RCC 7860 (cell line): ENCODE measurements around the gene LAMA2.
"Not testable (repeated sequence)": the region's sequence is repeated elsewhere in the genome, so short reads cannot be mapped to it uniquely, and the experiment has no call there.

Source experiments
- DNase-seq: peaks from one replicate; pipeline ENCODE4 v3.0.0-alpha.2; 2015; ENCODE audit warnings: low spot score
- FAIRE-seq: peaks from 2 replicates; lab custom pipeline; 2012; peaks lifted over from hg19 to GRCh38; lab: Jason Lieb, UNC

The LAMA2 gene

DNA sequence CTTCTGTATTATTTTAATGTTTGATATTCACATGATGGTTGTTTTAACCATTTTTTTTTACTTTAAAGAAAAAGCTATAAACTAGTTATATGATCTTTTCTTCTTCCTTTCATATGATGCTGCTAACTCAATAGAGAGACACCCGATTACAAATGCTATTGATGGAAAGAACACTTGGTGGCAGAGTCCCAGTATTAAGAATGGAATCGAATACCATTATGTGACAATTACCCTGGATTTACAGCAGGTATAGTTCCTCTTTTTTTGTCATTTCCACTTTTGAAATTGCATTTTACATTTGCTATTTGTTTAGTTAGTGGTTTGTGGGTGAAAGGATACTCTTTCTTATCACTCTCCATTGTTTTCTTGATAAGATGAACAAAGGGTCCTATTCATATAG lies 176.7 kb downstream of the LAMA2 start:
- no peak for DNase-seq
- no peak for FAIRE-seq

DNA sequence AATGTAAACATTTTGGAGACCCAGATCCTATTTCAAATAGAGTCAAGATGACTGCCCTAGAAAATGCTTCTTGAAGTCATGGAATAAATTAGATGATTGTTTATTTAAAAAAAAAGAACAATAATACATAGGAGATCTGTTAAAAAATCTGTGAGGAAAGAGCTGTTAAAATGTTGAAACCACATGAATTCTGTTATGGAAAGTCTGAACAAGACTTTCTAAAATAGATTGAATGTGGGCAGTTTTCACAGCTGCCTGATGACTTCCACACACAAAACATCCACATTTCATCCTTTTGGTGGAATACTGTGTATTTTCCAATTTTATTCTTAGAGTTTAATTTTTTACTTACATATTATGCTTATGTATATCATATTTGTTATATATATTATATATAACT lies 186.1 kb downstream of the LAMA2 start:
- FAIRE-seq, result no peak

DNA sequence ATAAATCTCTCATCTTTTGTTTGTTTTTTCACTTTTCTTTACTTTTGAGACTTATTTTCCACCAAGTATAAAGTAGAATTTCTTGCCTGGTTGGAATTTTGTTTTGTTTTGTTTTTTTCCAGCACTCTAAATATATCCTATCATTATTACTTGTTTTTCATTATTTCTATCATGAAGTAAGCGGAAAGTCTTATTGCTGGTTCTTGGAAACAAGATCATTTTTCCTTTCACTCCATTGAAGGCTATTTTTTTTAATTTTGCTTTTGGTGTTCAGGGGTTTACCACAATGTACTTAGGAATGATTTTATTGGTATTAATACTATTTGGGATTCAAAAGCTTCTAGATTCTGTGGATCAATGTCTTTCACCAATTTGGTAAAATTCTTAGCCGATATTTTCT lies 190.1 kb downstream of the LAMA2 start:
- DNase-seq (no peak), FAIRE-seq (no peak)

More for the DNA sequence above, 186.1 kb downstream of the LAMA2 start:
- DNase-seq, result no peak

DNA sequence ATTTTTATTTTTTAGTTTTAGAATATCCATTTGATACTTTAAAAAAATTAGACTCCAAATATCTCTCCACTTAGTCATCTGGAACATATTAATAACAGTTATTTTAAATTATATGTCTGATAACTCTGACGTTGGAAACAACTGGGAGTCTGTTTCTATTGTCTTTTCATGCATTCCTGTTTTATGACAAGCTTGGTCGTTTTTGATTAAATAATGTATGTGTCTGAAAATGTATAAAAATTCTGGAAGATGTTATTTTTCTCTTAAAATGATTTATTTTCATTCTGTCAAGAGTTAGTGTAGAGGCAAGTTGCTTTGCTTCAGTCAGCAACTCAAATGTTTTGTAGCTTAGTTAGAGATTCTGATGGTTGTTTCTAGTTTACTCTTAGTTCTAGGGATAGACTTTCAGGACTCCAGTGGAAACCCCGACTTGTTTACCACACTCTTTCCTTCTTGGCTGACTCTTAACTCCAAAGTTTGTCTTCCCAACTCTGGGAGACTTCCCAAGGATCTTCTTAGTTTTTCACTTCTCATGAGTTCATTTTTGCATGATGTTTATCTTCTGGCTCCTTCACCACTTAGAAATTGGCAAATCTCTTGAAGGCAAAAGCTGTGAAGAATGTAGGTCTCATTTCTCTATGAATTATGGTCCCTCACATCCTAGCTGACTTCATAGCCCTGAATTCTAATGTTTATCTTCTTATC lies 190.9 kb downstream of the LAMA2 start:
- DNase-seq (no peak), FAIRE-seq (no peak)

DNA sequence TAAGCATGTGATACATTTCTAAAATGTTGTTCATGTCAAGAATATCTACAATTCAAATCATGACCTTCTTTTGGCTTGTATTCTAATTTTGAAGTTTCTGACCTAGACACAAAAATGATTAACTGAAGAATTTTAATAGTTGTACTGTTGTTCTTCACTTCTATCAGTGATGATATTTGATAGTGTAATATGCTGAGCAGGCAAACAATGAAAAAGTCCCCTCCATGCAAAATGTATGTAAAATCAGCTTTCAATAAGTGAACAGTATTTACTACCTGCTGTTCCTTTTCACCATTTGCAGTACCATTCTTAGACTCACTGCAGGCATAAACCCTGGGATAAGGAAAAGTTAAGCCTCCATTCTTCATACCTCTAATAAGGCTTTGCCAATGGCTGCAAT lies 201.5 kb downstream of the LAMA2 start:
- no peak for FAIRE-seq
- no peak for DNase-seq

DNA sequence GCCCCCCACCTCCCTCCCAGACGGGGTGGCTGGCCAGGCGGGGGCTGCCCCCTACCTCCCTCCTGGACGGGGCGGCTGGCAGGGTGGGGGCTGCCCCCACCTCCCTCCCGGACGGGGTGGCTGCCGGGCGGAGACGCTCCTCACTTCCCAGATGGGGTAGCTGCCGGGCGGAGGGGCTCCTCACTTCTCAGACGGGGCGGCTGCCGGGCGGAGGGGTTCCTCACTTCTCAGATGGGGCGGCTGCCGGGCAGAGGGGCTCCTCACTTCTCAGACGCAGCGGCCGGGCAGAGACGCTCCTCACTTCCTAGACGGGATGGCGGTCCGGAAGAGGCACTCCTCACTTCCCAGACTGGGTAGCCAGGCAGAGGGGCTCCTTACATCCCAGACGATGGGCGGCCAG lies 205.5 kb downstream of the LAMA2 start:
- FAIRE-seq, DNase-seq: not testable (repeated sequence)

DNA sequence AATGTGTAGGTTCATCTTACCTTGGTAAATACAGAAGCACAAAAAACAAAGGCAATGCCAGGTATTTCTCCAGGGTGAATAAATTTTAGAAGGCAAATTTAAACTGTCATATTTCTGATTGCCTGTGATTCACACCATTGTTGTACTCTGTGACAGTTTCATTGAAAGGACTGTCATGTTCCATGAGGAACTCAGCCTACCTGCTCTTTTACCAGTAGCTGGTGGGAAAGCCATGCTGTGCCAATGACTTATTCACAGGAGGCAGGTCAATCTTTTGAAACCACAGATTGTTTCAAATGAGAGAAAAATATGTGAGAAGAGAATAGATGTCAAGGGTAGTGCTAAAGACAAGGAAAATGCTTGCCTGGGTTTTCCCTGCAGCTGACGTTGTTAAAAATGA lies 206.4 kb downstream of the LAMA2 start:
- no peak for FAIRE-seq
- DNase-seq, result no peak

DNA sequence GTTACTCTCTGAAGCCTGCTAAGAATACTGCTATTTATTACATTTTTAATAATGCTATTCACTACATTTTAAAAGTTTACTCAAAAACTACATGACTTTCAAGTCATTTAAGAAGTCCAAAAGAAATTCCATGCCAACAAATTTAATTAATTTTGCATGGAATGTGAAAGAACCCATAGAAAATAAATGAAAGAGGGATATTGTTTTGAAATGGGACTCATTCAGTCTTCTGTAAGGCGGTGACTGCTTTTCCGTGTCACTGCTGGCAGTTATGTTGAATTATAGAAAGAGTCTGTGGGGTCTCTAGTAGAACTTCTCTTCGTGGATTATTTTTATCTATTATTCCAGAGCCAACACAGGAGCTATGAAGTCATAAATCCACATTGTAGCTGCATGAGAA lies 211.2 kb downstream of the LAMA2 start:
- DNase-seq (no peak), FAIRE-seq (no peak)

DNA sequence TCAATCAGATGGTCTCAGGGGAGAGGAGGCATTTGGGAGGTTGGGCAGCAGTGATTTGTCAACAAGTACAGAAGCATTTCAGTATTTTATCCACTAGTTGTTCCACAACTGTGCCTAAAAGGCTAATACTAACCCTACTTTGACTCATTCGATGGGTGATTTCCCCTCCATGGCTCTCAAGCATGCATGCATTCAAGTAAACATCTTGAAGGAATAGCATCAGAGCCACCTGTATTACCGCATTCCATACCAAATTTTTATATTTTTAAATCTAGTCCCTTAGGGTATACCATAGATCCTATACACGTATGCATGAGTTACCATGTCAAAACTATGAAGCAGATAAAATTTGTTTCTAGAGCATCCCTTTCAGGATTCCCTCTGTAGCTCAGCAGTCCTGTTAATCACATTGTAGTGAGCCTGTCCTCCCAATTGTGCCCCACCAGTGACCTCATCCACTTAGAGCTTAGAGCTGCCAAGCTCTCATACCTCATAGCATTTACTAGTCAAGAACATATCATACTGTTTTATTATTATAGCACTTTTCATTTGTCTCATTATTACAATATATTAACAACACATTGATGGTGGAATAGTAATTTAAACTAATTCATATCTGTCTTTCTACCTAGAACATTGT lies 213.8 kb downstream of the LAMA2 start:
- DNase-seq, result no peak
- FAIRE-seq, result no peak

DNA sequence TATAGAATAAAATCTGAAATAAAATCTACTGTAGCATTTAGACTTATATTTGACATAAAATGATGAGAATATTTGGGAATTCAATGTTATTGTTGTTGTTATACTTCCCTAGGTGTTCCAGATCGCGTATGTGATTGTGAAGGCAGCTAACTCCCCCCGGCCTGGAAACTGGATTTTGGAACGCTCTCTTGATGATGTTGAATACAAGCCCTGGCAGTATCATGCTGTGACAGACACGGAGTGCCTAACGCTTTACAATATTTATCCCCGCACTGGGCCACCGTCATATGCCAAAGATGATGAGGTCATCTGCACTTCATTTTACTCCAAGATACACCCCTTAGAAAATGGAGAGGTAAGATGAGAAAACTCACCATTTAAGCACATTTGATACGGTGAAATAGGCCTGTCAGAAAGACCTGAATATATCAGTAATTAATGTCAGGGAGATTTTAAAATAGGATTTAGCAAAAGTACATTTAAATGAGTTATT lies 215.2 kb downstream of the LAMA2 start:
- FAIRE-seq (no peak), DNase-seq (no peak)

DNA sequence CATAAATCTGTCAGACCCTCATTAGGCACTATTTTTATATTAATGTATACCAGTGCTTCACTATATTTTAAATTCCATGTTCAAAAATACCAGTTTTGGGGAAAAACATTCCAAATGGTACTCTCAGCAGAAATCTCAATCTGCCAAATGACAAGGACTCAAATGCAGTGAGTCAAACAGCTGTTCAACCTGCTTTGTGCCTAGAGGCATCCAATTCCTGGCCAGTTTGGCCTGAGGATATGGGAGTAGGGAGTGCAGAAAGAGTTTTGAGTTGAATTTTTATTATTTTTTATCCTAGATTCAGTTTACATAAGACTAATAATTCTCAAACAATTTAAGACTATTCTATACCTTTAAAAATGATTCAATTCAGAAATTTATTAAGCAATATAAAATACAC lies 216.8 kb downstream of the LAMA2 start:
- DNase-seq (no peak), FAIRE-seq (no peak)

DNA sequence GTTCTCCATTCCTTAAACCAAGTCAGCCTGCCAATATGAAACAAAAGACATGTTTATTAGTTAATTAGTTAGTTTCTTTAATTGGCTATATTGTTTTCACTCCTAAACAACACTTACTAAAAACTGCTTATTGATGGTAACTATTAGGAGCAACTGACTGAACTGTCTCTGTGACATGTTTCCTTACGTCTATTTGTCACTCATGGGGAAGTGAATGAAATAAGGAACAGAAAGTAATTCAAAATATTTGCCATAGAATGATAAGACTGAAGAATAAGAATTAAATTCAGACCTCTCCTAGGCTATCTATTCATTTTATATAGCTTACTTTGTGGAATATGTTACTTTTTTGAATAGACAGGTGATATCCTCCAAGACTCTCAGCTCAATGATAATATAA lies 217.2 kb downstream of the LAMA2 start:
- FAIRE-seq, result no peak
- DNase-seq, result no peak

DNA sequence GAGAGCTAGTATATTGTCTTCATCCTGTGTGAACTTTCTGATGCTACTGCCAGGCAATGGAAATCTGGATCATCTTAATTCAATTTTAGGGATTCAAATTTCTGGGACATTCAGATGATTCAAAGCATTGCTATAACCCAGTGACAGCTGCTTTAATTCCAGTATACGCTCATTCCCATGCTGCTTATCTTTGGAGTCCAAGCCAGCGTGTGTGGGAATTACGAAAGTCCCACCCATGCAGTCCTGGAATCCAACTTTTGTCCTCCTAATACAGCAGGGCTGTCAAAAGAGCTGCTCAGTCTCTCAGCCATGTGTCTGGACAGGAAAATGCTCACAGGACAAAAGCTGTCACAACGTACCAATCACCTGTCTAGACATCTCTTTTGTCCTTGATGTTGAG lies 219.8 kb downstream of the LAMA2 start:
- no peak for FAIRE-seq
- no peak for DNase-seq

DNA sequence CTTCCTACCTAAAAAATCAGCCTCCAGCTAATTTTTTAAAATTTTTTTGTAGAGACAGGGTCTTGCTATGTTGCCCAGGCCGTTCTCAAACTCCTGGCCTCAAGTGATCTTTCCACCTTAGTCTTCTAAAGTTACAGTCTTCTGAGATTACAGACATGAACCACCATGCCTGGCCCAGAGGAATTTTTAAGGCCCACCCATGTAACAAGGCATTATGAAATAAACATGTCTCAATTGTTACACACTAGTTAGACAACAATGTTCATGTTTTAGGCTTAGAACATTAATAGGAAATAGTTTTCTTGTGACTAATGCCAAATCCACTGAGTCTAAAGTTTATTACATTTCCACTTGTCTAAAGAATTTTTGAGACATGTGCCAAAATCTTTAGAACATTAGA lies 221.2 kb downstream of the LAMA2 start:
- DNase-seq (no peak), FAIRE-seq (no peak)

DNA sequence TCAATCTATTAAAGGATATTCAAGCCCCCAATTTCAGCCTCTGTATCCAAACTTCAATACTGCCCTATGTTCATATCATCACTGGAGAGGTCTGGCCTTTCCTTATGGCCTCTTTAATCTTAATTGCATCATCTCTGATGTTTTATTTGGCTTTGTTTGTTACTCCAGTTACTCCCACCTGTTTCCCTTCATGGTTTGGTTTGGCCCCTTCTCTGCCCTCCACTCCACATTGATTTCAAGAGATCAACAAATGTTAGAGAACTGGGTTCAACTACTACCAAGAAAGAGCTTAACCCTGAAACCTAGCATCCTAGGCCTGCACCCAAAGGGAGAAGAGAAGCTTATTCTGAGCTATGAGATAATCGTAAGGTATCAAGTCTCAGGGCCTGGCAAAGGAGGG lies 221.6 kb downstream of the LAMA2 start:
- no peak for DNase-seq
- FAIRE-seq, result no peak

DNA sequence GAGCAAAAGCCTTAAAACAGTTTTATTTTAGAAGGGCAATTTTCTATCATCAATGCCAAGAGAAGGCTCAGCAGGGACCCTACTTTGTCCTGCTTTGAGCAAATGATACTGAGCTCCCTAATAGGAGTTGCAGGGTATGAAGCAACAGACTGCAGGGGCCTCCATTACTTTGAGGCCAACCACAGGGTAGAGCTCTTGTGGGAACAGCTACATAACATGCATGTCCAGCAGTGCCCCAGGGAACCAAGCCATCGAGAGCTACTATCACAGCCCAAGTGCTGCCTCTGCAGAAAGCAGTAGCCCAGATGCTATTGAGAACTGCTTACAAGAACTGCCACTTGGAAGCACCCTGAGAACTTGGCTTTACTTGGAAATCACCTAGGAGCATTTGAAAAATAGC lies 222.1 kb downstream of the LAMA2 start:
- DNase-seq, result no peak
- FAIRE-seq, result no peak

DNA sequence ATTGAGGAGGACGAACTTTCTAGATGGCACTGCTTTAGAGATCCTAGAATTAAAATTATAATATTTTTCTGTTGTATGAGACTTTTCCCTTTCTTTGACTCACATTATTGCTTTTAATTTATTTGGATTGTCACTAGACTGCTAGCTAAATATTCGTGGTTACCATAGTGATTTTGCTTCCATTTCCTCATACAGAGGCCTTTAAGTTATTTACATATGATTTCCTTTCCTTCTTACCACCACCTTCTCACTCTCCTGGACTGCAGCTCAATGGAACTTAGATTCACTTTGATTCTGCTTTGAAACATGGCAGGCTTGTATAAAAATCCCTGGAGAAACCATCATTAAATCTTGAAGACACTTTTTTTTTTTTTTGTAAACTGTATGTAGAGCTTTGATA lies 222.9 kb downstream of the LAMA2 start:
- DNase-seq, result no peak
- FAIRE-seq, result no peak

DNA sequence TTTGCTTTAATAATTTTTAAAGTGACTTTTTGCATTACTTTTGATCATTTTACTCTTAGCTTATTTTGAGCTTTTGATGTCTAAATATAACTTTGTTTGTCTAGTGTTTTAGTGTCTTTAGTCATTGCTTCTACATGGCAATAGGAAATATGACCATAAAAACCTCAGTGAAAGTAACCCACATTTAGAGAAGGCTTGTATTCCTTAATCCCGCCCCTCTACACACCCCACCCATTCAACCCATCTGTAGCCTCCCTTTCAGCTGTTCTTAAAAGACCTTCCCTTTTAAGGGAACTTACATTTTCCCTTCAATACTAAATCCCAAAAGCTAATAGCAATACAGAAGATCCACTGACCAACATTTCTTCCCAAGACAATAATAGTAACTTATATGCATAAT lies 225.4 kb downstream of the LAMA2 start:
- DNase-seq (no peak), FAIRE-seq (no peak)

DNA sequence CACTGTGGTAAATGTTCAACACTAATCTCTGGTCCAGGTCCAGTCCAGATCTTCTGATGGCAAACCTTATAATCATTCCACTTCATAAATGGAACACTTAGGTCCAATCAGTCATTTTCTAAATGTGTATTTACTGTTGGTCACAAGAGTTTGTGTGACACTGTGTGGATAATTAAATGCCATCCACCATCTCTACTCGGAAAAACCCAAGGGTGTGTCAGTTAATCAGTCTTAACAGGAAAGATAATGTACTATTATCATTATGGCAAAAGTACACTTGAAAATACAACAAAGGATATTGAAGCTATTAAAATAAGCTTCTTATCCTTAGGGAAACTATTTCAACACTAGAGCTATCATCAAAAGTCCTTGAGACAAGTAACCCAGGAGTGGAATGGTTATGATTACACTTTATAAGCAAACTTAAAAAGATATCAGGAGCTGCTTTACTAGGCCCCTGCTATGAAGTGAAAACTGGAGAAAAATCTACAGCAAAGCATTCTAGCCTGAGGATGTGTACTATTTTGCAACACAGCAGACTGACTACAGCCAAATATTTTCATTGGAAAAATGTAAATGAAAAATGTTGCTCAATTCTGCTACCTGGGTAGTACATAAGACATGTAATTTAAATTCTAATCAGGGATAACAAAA lies 227.9 kb downstream of the LAMA2 start:
- DNase-seq, result no peak
- no peak for FAIRE-seq

DNA sequence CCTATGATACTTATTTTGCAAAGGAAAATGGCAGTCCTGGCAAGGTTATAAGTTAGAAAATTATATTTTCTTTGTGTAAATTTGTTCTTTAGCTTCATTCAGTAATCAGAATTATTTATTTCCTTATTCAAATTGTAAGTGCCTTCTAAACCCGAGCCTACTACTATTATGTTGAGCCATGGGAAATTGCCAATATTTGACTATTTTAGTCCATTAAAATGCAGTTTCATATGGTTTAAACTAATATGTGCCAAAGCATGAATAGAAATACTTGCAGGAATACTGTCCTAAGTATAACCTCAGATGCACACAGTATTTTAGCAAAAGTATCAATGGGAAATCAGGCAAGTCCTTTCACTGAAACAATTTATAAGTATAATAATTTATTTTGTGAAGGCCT lies 228.4 kb downstream of the LAMA2 start:
- DNase-seq (no peak), FAIRE-seq (no peak)

DNA sequence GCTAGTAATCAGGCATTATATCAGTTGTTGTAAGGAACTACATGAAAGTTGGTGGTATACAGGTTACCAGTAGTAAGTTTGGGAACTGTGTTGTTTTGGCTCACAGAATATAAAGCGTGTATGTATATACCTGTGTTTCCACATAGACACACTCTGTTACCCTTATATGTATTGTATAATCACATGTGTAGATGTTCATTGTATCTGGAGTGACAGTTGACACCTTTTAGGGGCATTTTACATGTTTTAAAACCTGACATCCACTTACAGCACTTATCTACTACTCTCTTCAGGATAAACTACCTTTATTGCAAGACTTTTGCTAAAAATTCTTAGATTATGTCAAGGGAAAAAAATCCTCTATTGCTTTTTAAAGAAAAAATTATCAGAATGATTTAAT lies 228.9 kb downstream of the LAMA2 start:
- DNase-seq (no peak), FAIRE-seq (no peak)

DNA sequence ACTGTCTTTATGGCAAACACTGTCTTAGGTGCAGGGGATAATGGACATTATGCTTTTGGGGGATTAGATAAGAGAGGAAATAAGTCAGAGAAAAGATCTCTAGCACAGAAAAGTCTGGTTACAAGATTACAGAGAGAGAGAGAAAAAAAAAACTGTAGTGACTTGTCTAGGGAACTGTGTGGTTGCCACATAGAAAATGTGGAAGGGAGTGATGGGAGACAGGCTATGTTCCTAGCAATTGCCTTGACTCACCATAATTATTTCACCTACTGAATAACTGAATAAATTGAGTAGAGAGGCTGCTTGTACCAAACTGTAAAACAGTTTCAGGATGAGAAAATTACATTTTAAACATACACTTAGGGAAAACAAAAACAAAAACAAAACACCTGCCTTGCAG lies 229.7 kb downstream of the LAMA2 start:
- DNase-seq, result no peak
- FAIRE-seq, result no peak
